Panc1 (cell line): ENCODE results near the gene KRTAP12-2.
"Not testable (repeated sequence)": the region's sequence is repeated elsewhere in the genome, so short reads cannot be mapped to it uniquely, and the experiment has no call there.

Experiments used
- POLR2AphosphoS5 ChIP-seq: IDR thresholded peaks from 2 replicates; pipeline ENCODE4 v1.6.1; 2012; ENCODE audit warnings: mild to moderate bottlenecking, low read depth, low read length, moderate library complexity
- SIN3A ChIP-seq: IDR thresholded peaks from 2 replicates; pipeline ENCODE4 v1.6.1; 2012; ENCODE audit warnings: low read depth, mild to moderate bottlenecking, low read length, moderate library complexity, borderline replicate concordance; ENCODE audit not compliant: insufficient read depth
- TF ChIP-seq, protein P1 (sequence below): fragments of 450-650 bp; IDR thresholded peaks from 2 replicates; pipeline ENCODE4 v1.5.1; 2017; ENCODE audit warnings: mild to moderate bottlenecking
- TF ChIP-seq, protein P2 (sequence below), 2 experiments: IDR thresholded peaks; 2 replicates each; pipeline ENCODE4 v1.6.1; 2011 to 2012; ENCODE audit warnings: low read depth in 2 of 2, control low read depth in 1 of 2, low read length in 1 of 2, mild to moderate bottlenecking in 1 of 2, moderate library complexity in 1 of 2; ENCODE audit not compliant: insufficient read depth in 1 of 2

- TF ChIP-seq, protein P1, sequence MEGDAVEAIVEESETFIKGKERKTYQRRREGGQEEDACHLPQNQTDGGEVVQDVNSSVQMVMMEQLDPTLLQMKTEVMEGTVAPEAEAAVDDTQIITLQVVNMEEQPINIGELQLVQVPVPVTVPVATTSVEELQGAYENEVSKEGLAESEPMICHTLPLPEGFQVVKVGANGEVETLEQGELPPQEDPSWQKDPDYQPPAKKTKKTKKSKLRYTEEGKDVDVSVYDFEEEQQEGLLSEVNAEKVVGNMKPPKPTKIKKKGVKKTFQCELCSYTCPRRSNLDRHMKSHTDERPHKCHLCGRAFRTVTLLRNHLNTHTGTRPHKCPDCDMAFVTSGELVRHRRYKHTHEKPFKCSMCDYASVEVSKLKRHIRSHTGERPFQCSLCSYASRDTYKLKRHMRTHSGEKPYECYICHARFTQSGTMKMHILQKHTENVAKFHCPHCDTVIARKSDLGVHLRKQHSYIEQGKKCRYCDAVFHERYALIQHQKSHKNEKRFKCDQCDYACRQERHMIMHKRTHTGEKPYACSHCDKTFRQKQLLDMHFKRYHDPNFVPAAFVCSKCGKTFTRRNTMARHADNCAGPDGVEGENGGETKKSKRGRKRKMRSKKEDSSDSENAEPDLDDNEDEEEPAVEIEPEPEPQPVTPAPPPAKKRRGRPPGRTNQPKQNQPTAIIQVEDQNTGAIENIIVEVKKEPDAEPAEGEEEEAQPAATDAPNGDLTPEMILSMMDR: not testable (repeated sequence)
- TF ChIP-seq, protein P2, sequence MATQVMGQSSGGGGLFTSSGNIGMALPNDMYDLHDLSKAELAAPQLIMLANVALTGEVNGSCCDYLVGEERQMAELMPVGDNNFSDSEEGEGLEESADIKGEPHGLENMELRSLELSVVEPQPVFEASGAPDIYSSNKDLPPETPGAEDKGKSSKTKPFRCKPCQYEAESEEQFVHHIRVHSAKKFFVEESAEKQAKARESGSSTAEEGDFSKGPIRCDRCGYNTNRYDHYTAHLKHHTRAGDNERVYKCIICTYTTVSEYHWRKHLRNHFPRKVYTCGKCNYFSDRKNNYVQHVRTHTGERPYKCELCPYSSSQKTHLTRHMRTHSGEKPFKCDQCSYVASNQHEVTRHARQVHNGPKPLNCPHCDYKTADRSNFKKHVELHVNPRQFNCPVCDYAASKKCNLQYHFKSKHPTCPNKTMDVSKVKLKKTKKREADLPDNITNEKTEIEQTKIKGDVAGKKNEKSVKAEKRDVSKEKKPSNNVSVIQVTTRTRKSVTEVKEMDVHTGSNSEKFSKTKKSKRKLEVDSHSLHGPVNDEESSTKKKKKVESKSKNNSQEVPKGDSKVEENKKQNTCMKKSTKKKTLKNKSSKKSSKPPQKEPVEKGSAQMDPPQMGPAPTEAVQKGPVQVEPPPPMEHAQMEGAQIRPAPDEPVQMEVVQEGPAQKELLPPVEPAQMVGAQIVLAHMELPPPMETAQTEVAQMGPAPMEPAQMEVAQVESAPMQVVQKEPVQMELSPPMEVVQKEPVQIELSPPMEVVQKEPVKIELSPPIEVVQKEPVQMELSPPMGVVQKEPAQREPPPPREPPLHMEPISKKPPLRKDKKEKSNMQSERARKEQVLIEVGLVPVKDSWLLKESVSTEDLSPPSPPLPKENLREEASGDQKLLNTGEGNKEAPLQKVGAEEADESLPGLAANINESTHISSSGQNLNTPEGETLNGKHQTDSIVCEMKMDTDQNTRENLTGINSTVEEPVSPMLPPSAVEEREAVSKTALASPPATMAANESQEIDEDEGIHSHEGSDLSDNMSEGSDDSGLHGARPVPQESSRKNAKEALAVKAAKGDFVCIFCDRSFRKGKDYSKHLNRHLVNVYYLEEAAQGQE (IDR thresholded peaks at IDR 0.05; ENCODE audit: insufficient read depth in 1 of 2, low read depth in 2 of 2, low read length in 1 of 2): not testable (repeated sequence)
- TF ChIP-seq POLR2AphosphoS5, SIN3A: not testable (repeated sequence)
These were observed 28.0 kb downstream of the KRTAP12-2 start for GRCh38 chr21:44638506-44639330.
